Measurements from ENCODE around the gene TSEN54.
A peak's percentile ranks its signal among the peaks of the same experiment; 100 is the strongest.

Gene TSEN54

GRCh38 chr17:75535871-75536270, 19.5 kb downstream of the TSEN54 start:
- no peak overlapping the region for H3K27ac ChIP-seq
- DNase-seq (ENCODE audit: low read depth, low spot score): no peak

DNA sequence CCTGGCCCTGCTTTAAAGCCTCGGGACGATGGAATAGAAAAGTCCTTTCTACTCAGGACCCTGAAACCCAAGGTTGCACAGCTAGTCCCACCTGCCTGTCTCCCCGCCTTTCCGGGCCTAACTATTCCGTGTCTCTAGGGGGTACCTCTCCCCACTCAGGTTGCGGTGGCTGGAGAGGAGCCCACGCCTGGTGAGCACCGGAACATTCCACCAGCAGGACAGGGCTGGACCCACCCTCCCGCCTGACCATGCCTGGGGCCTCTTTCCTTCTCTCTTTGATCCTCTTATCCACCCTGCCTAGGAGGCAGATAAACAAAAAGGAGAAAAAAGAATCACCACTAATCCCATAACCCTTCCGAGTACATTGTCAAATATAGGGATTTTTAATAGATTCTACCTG, 20.0 kb downstream of the TSEN54 start:
- no peak overlapping the region for H3K27ac ChIP-seq
- no peak for DNase-seq (ENCODE audit: low read depth, low spot score)

GRCh38 chr17:75539967-75540729, 23.8 kb downstream of the TSEN54 start:
- H3K27ac ChIP-seq: no peak overlapping the region
- DNase-seq (ENCODE audit: low read depth, low spot score): no peak

- H3K27ac ChIP-seq: no peak overlapping the region
- DNase-seq (ENCODE audit: low read depth, low spot score): no peak
These were observed 24.7 kb downstream of the TSEN54 start for GRCh38 chr17:75540923-75541503.

DNA sequence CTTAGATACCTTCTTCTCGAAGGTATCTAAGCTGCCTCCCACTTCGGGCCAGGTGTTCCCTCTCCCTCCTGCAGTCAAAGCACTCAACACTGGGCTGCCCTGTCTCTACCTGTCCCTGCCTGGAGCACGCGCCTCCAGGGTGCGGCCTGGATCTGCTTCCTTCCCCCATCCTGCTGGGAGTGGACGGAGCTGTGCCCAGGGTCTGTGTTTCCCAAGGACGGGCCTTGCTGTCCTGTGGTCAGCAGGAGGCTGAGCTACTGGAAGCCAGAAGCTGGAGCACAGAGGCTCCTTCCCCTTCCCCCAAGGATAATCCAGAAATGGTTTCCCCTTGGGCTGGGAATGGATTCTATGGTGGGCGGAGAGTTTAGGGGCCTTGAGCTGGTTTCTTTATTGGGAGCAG, 25.9 kb downstream of the TSEN54 start:
- no peak overlapping the region for H3K27ac ChIP-seq
- no peak for DNase-seq (ENCODE audit: low read depth, low spot score)

GRCh38 chr17:75542728-75543336, 26.5 kb downstream of the TSEN54 start:
- no peak for DNase-seq (ENCODE audit: low read depth, low spot score)
- H3K27ac ChIP-seq: no peak overlapping the region

DNA sequence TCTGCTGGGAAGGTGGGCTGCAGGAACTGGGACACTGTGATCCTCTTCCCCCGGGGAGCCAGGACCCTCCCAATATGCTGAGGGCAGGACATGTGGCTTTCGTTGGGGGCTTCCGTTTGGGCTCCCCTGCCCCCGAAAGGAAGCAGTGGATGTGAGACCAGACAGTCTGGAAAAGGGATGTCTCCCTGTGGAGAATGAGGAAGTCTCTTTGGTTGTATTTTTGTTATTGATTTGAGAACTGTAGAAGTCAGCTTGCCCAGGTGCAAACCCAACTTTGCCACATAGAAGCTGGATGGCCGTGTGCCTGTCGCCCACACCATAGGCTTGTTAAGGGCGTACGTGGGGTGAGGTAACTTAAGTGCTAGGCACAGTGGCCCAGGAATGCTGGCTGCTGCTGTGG, 27.9 kb downstream of the TSEN54 start:
- H3K27ac ChIP-seq: no peak overlapping the region
- no peak for DNase-seq (ENCODE audit: low read depth, low spot score)

- no peak overlapping the region for H3K27ac ChIP-seq
- DNase-seq (ENCODE audit: low read depth, low spot score): no peak
These were observed 29.9 kb downstream of the TSEN54 start for GRCh38 chr17:75546181-75546580.

GRCh38 chr17:75547091-75547490, 30.8 kb downstream of the TSEN54 start:
- no peak for DNase-seq (ENCODE audit: low read depth, low spot score)
- no peak overlapping the region for H3K27ac ChIP-seq

DNA sequence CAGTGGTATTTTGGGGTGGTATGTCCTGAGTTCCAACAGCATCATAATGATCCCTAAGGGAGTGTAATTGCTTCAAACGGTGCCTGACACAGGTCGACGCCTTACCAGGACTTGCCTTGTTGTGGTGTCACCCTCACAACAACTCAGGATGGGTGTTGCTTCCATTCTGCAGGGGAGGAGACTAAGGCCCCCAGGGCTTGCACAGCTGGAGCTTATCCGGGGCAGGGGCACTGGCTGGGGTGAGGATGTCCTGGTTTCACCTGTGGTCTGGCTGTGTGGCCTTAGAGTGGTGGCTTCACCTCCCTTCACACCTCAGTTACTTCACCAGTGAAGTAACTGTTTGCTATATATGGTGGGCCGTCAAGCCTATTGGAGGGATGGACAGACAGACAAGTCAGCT, 32.5 kb downstream of the TSEN54 start:
- H3K27ac ChIP-seq: peak overlapping the region; percentile 82

GRCh38 chr17:75549246-75550138, 33.2 kb downstream of the TSEN54 start:
- peak; percentile 50 for DNase-seq (ENCODE audit: low read depth, low spot score)
- H3K27ac ChIP-seq: peak overlapping the region; percentile 82

More for the DNA sequence above, 32.5 kb downstream of the TSEN54 start:
- DNase-seq (ENCODE audit: low read depth, low spot score): no peak

DNA sequence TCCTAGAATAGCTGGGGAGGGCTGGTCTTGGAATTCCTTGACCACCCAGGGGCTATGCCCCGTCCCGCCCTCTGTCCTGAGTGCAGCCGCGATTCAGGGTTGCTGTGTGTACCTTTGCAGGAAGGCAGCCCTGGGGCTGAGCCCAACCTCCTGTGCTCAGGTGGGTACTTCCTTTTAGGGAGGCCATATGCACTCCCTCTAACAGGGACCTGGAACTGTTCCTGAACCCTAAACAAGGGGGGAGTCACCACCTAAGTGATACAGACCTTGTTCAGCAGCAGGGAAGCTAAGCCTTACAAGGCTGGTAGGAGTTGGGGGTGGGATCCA, 33.8 kb downstream of the TSEN54 start:
- no peak for DNase-seq (ENCODE audit: low read depth, low spot score)
- H3K27ac ChIP-seq: peak overlapping the region; percentile 82

GRCh38 chr17:75551266-75551665, 34.9 kb downstream of the TSEN54 start:
- H3K27ac ChIP-seq: no peak overlapping the region
- no peak for DNase-seq (ENCODE audit: low read depth, low spot score)

DNA sequence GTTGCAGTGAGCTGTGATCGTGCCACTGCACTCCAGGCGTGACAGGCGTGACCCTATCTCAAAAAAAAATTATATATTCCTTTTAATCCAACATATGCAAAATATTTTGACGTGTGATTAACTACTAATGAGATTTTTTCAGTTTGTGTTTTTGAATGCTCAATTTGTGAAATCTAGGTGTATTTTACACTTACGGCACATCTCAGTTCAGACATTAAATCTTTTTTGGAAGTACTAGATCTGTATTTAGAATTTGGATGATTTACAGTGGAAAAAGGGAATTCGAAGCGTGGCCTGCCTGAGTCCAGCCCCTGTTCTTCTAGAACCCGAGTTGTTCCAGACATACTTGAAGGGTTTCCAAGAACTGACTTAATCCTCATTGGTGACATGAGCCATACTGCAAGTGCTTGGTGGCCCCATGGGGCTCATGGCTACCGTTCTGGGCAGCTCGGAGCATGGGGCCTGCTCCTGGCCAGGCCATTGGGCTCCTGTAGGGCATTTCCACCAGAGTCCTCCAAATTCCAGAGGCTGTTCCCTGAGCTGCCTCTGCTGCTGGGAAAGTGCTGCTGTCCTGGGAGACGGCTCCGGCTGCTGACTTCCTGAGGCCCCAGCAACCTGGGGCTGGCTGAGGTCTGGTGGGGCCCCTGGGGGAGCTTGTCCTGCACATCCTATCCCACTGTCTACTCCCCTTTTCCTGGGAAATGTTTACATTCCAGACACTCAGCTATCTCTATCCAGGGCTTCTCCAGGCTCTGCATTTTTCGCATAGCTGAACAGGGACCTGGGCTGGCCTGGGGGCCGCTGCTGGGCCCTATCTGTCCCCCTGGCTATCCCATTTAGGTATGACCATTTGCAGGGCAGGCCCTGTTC, 36.3 kb downstream of the TSEN54 start:
- DNase-seq (ENCODE audit: low read depth, low spot score): no peak

GRCh38 chr17:75553295-75554110, 37.2 kb downstream of the TSEN54 start:
- H3K27ac ChIP-seq: no peak overlapping the region

More for the DNA sequence above, 36.3 kb downstream of the TSEN54 start:
- H3K27ac ChIP-seq: no peak overlapping the region

DNA sequence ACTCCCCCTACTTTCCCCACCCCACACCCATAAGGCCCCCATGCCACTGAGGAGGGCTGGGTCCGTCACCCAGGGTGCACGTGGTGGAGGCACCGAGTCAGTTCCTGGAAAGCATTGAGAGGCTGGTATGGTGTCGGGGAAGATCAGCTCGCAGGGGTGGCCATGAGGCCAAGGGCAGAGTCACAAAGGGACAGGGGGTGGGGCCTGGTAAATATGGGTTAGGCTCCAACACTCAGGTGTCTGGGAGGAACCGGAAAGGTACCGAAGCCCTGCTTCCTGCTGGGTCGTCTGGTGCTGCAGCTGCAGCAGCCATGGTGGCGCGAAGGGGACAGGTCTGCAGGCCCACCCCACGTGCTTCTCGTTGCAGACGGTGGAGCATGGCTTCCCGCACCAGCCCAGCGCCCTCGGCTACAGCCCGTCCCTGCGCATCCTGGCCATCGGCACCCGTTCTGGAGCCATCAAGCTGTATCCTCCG, 39.4 kb downstream of the TSEN54 start:
- no peak for DNase-seq (ENCODE audit: low read depth, low spot score)
- no peak overlapping the region for H3K27ac ChIP-seq

More at GRCh38 chr17:75553295-75554110, 37.2 kb downstream of the TSEN54 start:
- no peak for DNase-seq (ENCODE audit: low read depth, low spot score)

GRCh38 chr17:75557075-75557851, 40.9 kb downstream of the TSEN54 start:
- no peak for DNase-seq (ENCODE audit: low read depth, low spot score)

More at GRCh38 chr17:75557075-75557851, 40.9 kb downstream of the TSEN54 start:
- H3K27ac ChIP-seq: no peak overlapping the region
